Fibroblast of lung (primary cell): Measurements from ENCODE around the gene RNASE8.

Source experiments
- EZH2 ChIP-seq: IDR thresholded peaks from 2 replicates; pipeline ENCODE4 v1.5.1; 2012; ENCODE audit warnings: low read length, control low read depth, mild to moderate bottlenecking; ENCODE audit errors: missing control alignments
- TF ChIP-seq, protein P1 (sequence below), 2 donors: IDR thresholded peaks in 1 of 2; conservative IDR thresholded peaks in 1 of 2; 1 replicate in 1 of 2; 2 replicates in 1 of 2; pipeline ENCODE4 v1.5.1; 2011 to 2012; ENCODE audit warnings: low read length in 2 of 2, control low read depth in 1 of 2, inconsistent platforms in 1 of 2, low read depth in 1 of 2, mild to moderate bottlenecking in 1 of 2

DNA sequence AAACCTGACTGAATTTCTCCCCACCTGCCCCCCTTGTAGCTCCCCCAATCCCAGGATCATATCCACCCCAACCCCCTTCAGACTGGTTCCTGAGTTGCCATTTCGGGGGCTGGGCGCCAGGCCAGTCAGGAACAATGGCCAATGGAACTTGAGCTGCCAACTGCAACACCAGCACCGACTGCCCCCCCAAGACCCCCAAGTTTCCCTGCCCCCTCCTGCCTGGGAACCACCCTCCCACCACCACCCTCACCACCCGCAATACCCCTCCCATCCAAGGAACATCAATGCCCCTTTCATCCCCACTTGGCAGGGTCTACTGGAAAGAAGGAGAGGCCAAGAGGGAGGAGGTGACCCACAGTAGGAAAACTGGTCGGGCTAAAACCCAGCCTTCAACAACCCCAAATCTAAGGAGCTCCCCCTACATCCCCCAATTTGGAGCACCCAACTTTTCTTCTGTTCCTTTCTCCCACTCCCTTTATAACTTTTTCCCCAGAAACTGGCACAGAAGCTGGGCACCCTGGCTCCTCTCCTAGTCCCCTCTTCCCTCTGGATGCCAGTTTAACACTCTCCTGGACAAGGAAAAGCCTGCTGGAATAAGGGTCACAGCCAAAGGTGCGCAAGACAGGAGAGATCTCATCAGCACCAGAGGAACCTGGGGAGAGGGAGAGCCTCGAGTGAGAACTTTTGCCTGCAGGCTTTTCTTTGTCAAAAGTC lies 31.2 kb upstream of the RNASE8 start:
- TF ChIP-seq, protein P1, sequence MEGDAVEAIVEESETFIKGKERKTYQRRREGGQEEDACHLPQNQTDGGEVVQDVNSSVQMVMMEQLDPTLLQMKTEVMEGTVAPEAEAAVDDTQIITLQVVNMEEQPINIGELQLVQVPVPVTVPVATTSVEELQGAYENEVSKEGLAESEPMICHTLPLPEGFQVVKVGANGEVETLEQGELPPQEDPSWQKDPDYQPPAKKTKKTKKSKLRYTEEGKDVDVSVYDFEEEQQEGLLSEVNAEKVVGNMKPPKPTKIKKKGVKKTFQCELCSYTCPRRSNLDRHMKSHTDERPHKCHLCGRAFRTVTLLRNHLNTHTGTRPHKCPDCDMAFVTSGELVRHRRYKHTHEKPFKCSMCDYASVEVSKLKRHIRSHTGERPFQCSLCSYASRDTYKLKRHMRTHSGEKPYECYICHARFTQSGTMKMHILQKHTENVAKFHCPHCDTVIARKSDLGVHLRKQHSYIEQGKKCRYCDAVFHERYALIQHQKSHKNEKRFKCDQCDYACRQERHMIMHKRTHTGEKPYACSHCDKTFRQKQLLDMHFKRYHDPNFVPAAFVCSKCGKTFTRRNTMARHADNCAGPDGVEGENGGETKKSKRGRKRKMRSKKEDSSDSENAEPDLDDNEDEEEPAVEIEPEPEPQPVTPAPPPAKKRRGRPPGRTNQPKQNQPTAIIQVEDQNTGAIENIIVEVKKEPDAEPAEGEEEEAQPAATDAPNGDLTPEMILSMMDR (conservative IDR thresholded peaks at IDR 0.05 in 1 of 2, IDR thresholded peaks at IDR 0.05 in 1 of 2; ENCODE audit: low read depth in 1 of 2, low read length in 2 of 2): no peak
- TF ChIP-seq EZH2: no peak
